Gastrocnemius medialis (tissue), 4 donors: ENCODE measurements around the gene COL25A1.

Source experiments
- CTCF ChIP-seq, 5 experiments: fragments of 450-650 bp in 3 of 5; fragments of 200-600 bp in 2 of 5; sonication (generic) in 2 of 5; IDR thresholded peaks in 4 of 5; conservative IDR thresholded peaks in 1 of 5; 1 replicate in 4 of 5; 2 replicates in 1 of 5; pipeline ENCODE4 v1.5.1; 2016 to 2019; ENCODE audit warnings: antibody characterized with exemption in 5 of 5, mild to moderate bottlenecking in 3 of 5, moderate library complexity in 3 of 5
- POLR2A ChIP-seq, 2 donors: fragments of 450-650 bp; IDR thresholded peaks; one replicate each; pipeline ENCODE4 v1.6.1; 2017; ENCODE audit warnings: antibody characterized with exemption in 2 of 2, mild to moderate bottlenecking in 2 of 2, moderate library complexity in 2 of 2

- TF ChIP-seq CTCF (IDR thresholded peaks at IDR 0.05 in 4 of 5, conservative IDR thresholded peaks at IDR 0.05 in 1 of 5) (no peak), POLR2A (IDR thresholded peaks at IDR 0.05) (no peak)
Observed at GRCh38 chr4:109215506-109215905, 87.0 kb downstream of the COL25A1 start.
